HUES64 (cell line): ENCODE results near the gene TCF7L2.

Experiments used
- H3K27ac ChIP-seq: 2 replicates; pipeline ENCODE4 v1.7.0; 2013; ENCODE audit warnings: low read depth, low read length, inconsistent platforms
- H3K27me3 ChIP-seq: 2 replicates; pipeline ENCODE4 v1.6.1; 2013; ENCODE audit warnings: mild to moderate bottlenecking, low read length; ENCODE audit not compliant: insufficient read depth
- H3K36me3 ChIP-seq: 2 replicates; pipeline ENCODE4 v1.6.1; 2013; ENCODE audit warnings: mild to moderate bottlenecking, low read length; ENCODE audit not compliant: insufficient read depth
- H3K4me1 ChIP-seq: 2 replicates; pipeline ENCODE4 v1.6.1; 2013; ENCODE audit warnings: mild to moderate bottlenecking, low read length, moderate library complexity; ENCODE audit not compliant: insufficient read depth
- H3K4me3 ChIP-seq: 2 replicates; pipeline ENCODE4 v1.5.1; 2013; ENCODE audit warnings: mild to moderate bottlenecking, low read length, moderate library complexity
- H3K9ac ChIP-seq: 2 replicates; pipeline ENCODE4 v1.6.1; 2013; ENCODE audit warnings: mild to moderate bottlenecking, low read depth, low read length
- H3K9me3 ChIP-seq: 2 replicates; pipeline ENCODE4 v1.6.1; 2013; ENCODE audit warnings: low read depth, low read length; ENCODE audit not compliant: insufficient read depth
- WGBS: fragments of 150-250, 120-280 bp; methylation state at CpG from one replicate; pipeline ENCODE4 v1.1.7; 2013; ENCODE audit warnings: missing lambda C conversion rate; 5-methylcytosine and 5-hydroxymethylcytosine counted together

Gene TCF7L2

DNA sequence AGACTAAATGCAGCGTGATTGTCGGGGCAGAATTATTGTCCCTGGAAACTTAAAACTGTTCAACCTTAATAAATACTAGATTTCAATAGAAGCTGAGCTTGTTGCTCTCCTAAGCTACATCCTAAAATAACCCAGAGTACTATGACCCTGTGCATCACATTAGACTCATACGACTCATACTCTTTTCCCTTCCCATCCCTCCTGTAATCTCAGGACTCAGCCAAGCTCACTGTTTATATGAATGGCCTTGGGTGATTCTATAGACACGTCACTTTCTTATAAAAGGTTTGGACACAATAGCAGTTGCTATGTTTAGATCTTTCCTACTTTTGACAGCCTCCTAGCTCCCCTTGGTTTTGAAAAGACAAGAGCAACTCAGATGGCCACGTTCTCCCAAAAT is 17.2 kb downstream of the TCF7L2 start:
- Histone ChIP-seq H3K4me1 (peaks cover 30% of the 10 kb centered on the region), H3K36me3 (peaks cover 69% of the 10 kb centered on the region), H3K27ac (no peak overlapping the region), H3K27me3 (no peaks in the 10 kb centered on the region), H3K9me3 (no peaks in the 10 kb centered on the region), H3K9ac (no peak overlapping the region), H3K4me3 (no peak overlapping the region)
- 99% methylated on average over 5 of the region's 5 CpGs for WGBS

DNA sequence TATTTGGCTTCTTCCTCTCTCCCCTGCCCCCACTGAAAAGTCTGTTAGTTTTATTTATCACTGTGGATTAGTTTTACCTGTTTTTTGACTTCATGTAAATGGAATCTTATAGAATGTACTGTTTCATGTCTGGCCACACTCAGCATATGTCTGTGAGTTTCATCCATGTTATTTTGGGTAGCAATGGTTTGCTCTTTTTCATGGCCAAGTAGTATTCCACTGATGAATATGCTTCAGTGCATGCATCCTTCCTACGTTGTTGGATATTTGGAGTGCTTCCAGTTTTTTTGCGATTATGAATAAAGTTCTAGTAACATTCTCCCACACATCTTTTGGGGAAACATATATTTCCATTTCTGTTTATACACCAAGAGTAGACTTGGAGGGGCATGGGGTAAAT is 19.1 kb downstream of the TCF7L2 start:
- no peaks in the 10 kb centered on the region for H3K27me3 ChIP-seq
- peaks cover 79% of the 10 kb centered on the region for H3K36me3 ChIP-seq
- no peaks in the 10 kb centered on the region for H3K9me3 ChIP-seq
- no peak overlapping the region for H3K4me3 ChIP-seq
- H3K27ac ChIP-seq = no peak overlapping the region
- H3K4me1 ChIP-seq = peaks cover 10% of the 10 kb centered on the region
- no peak overlapping the region for H3K9ac ChIP-seq
- 92% methylated on average over 2 of the region's 2 CpGs for WGBS

DNA sequence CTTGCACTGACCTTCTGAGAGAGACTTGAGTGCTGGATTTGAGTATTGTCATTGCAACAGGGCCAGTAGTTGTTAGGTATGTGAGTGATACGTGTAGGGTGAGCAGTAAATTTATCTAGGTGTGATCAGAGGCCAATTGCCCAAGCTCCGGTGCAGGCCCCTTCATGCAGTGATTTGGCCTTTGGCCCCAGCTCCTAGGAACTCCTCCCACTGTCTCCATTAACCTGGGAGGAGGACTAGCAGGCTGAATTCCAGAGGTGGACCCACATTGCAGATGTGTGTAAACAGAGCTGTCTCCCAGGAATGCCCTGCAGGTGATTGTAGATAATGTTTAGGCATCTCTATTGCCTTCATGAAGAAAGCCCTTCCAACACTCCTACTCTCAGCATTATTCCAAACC is 19.5 kb downstream of the TCF7L2 start:
- Histone ChIP-seq H3K27me3 (no peaks in the 10 kb centered on the region), H3K27ac (no peak overlapping the region), H3K9ac (no peak overlapping the region), H3K36me3 (peaks cover 77% of the 10 kb centered on the region), H3K4me1 (peaks cover 7% of the 10 kb centered on the region), H3K9me3 (no peaks in the 10 kb centered on the region), H3K4me3 (no peak overlapping the region)
- 84% methylated on average over 2 of the region's 2 CpGs for WGBS

DNA sequence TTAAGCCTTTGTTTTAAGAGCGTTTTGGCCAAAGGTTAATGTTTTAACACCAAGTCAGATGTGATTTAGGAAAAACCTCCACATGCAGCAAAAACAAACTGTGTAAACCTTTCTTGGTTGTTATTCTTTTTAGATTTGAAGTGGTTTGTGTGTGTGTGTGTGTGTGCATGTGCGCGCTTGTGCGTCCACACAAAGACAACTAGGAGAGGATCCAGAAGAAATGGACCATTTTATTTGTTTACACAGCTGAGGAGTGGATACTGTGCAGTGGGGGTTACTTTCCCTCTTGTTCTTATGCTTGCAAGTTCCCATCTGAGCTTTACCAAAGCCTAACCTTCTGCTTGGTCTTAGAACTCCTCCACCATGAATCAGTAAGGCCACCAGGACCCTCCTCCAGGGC is 20.0 kb downstream of the TCF7L2 start:
- no peaks in the 10 kb centered on the region for H3K27me3 ChIP-seq
- 99% methylated on average over 4 of the region's 4 CpGs for WGBS
- peaks cover 4% of the 10 kb centered on the region for H3K4me1 ChIP-seq
- no peak overlapping the region for H3K9ac ChIP-seq
- H3K4me3 ChIP-seq = no peak overlapping the region
- peaks cover 78% of the 10 kb centered on the region for H3K36me3 ChIP-seq
- H3K9me3 ChIP-seq = no peaks in the 10 kb centered on the region
- H3K27ac ChIP-seq = no peak overlapping the region

DNA sequence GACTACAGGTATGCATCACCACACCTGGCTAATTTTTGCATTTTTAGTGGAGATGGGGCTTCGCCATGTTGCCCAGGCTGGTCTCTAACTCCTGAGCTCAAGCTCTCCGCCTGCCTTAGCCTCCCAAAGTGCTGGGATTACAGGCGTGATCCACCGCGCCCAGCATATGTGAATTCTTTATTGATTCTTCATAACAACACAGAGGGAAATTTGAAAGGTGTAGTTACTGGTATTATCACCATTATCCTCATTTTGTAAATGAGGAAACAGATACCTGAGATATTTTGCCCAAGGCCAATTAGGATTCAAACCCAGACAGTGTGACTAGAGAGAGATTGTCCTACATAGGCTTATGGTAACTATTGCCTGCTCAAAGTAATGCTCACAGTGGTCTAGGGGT is 22.6 kb downstream of the TCF7L2 start:
- H3K27me3 ChIP-seq = no peaks in the 10 kb centered on the region
- H3K9ac ChIP-seq = no peak overlapping the region
- peaks cover 6% of the 10 kb centered on the region; the same call in 1 of the 2 replicates for H3K4me1 ChIP-seq
- WGBS = 95% methylated on average over 5 of the region's 5 CpGs
- no peaks in the 10 kb centered on the region for H3K9me3 ChIP-seq
- H3K36me3 ChIP-seq = peaks cover 77% of the 10 kb centered on the region
- no peak overlapping the region for H3K27ac ChIP-seq
- no peak overlapping the region for H3K4me3 ChIP-seq

DNA sequence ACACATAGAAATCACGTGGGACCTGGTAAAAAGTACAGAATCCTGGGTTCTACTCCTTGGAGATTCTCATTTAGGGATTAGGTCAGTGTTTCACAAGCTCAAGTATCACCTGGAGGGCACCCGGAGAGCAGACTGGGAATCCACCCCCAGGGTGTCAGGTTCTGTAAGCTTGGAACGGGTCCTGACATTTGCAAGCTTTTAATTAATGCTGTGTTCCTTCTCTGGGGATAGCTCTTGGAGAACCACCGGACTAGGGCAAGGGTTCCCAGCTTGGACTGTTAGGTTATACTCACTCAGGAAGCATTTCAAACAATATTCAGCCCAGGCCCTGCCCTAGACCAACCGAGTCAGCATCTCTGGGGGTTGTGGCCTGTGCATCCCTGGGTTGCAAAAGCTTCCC is 23.0 kb downstream of the TCF7L2 start:
- no peak overlapping the region for H3K27ac ChIP-seq
- H3K9ac ChIP-seq = no peak overlapping the region
- no peaks in the 10 kb centered on the region for H3K9me3 ChIP-seq
- 96% methylated on average over 5 of the region's 5 CpGs for WGBS
- H3K4me3 ChIP-seq = no peak overlapping the region
- no peaks in the 10 kb centered on the region for H3K27me3 ChIP-seq
- peaks cover 6% of the 10 kb centered on the region; the same call in 1 of the 2 replicates for H3K4me1 ChIP-seq
- H3K36me3 ChIP-seq = peaks cover 73% of the 10 kb centered on the region

DNA sequence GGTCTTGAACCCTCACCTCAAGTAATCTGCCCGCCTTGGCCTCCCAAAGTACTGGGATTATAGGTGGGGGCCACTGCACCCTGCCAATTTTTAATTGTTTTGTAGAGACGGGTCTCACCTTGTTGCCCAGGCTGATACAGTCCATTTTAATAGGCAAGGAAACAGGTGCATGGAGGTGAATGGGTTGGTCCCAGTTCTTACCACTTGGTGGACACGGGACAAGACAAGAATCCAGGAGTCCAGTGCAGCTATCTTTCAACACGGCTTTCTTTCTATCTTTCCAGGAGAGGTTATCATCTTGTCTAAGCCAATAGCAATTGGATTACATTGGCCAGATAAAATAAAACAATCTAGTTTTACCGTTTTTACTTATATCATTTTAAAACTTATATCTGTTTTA is 23.8 kb downstream of the TCF7L2 start:
- Histone ChIP-seq H3K9ac (no peak overlapping the region), H3K36me3 (peaks cover 66% of the 10 kb centered on the region), H3K27me3 (no peaks in the 10 kb centered on the region), H3K4me3 (no peak overlapping the region), H3K4me1 (peaks cover 6% of the 10 kb centered on the region; the same call in 1 of the 2 replicates), H3K27ac (no peak overlapping the region), H3K9me3 (no peaks in the 10 kb centered on the region)
- WGBS = 94% methylated on average over 4 of the region's 5 CpGs

DNA sequence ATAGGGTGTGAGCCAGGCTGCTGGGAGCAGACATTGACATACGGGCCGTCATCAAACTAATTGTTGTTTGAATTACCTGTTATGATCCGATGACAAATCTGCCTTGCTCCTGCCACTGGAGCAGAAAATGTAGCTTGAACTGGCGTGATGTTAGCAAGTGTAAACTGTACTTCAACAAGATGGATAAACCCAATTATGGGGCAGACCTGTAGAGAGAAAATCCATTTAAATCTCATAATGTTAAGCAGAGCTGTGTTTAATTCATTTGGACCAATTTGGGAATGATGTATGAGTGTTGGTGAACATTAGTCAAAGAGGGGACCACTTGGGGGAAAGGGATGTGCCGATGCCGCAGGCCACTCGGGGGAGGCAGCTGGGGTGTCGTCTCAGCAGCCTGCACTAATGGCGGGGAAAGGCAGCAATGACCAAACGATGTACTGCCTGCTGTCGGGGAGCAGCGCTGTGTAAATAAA is 27.4 kb downstream of the TCF7L2 start:
- Histone ChIP-seq H3K4me3 (no peak overlapping the region), H3K9me3 (no peaks in the 10 kb centered on the region), H3K4me1 (peaks cover 18% of the 10 kb centered on the region; the same call in 1 of the 2 replicates), H3K9ac (no peak overlapping the region), H3K36me3 (peaks cover 41% of the 10 kb centered on the region), H3K27ac (no peak overlapping the region), H3K27me3 (no peaks in the 10 kb centered on the region)
- WGBS = 88% methylated on average over 12 of the region's 12 CpGs

DNA sequence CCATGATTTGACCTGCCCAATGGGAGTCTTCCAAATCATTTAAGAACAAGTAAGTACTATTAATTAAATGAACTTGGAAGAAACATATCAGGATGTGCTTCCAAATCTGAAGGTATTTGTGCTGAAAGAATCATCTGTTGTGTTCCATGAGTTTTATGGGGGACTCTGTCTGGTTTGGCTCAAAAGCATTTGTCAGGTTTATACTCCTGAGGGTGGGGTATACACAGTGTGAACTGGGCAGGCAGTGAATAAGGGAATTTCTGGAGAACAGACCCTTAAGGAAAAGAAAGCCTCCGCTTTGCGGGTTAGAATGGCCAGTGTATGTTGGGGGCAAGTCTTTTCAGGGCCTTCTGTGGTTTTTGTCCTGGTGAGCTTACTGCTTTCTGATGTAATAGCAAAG is 29.9 kb downstream of the TCF7L2 start:
- 0 out of 2 replicates have a peak overlapping the region, but pooled peaks have one; percentile 23 for H3K27ac ChIP-seq
- no peak overlapping the region for H3K9ac ChIP-seq
- no peaks in the 10 kb centered on the region for H3K27me3 ChIP-seq
- H3K4me1 ChIP-seq = peaks cover 34% of the 10 kb centered on the region
- 97% methylated on average over 2 of the region's 2 CpGs for WGBS
- peaks cover 25% of the 10 kb centered on the region for H3K36me3 ChIP-seq
- no peaks in the 10 kb centered on the region for H3K9me3 ChIP-seq
- no peak overlapping the region for H3K4me3 ChIP-seq

DNA sequence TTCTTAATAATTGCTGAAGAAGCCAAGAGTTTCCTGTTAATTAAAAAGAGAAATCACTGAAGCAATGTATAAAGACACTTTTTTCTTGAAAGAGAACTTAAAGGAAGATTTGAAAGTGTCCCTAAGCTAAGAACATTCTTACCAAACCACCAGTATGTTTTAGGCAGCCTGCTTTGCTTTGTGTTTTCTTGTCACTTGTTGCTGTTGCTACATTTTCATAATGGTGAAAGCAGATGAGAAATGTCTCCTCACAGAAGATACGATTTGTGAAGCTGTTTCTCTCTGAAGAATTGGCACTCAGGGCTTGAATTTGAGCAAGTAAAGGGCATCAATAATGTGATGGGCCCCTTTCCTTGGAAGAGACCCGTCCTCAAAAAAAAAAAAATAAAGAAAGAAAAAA is 30.9 kb downstream of the TCF7L2 start:
- Histone ChIP-seq H3K36me3 (peaks cover 16% of the 10 kb centered on the region), H3K27ac (no peak overlapping the region), H3K9me3 (no peaks in the 10 kb centered on the region), H3K27me3 (no peaks in the 10 kb centered on the region), H3K4me3 (no peak overlapping the region), H3K4me1 (peaks cover 44% of the 10 kb centered on the region), H3K9ac (no peak overlapping the region)
- WGBS = 93% methylated on average over 2 of the region's 2 CpGs

DNA sequence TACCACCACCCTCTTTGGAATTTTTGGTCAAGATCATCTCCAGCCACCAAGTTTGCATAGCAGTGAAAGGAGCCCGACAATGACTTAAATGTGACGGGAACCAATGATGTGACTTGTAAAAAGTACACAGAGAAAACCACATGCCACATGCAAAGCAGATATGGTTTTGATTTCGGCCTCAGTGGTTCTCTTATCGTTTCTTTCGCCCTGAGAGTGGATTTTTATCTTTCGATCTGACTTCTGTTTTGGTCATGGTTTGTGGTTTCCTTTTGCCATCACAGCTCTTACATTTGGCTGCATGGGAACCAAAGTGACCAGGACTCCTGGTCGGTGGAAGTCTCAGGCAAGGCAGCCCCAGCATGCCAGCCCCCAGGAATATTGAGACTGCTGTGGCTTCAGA is 31.5 kb downstream of the TCF7L2 start:
- Histone ChIP-seq H3K4me3 (no peak overlapping the region), H3K36me3 (peaks cover 10% of the 10 kb centered on the region; the same call in 1 of the 2 replicates), H3K27ac (no peak overlapping the region), H3K4me1 (peaks cover 50% of the 10 kb centered on the region), H3K9me3 (no peaks in the 10 kb centered on the region), H3K9ac (no peak overlapping the region), H3K27me3 (no peaks in the 10 kb centered on the region)
- WGBS = 94% methylated on average over 7 of the region's 7 CpGs

DNA sequence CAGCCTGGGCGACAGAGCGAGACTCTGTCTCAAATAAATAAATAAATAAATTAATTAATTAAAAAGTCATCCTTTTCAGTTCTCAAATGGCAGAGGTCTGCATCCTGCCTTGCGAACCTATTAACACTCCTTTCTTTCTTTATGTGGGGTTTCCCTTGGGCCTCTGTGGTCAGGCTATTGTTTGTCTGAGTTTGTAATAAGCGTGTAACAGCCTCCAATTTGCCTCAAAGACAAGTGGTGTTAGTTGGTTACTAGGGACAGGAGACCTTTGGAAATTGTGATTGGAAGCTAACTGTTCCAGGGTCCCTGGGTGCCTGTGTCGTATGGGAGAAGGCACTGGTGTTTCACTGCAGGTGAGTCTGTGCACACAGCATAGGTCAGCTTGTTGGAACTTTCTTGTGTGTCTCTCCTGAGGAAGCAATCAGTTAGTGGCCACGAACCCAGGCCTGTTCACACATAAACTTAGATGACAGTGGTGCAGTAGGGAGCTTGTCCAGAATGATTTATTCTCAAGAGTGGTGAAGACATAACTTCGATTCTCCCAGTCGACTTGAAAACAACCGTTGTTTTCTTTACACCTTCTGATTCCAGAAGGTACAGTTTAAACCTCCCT is 33.5 kb downstream of the TCF7L2 start:
- 87% methylated on average over 7 of the region's 9 CpGs for WGBS
- Histone ChIP-seq H3K27me3 (no peaks in the 10 kb centered on the region), H3K9ac (no peak overlapping the region), H3K27ac (no peak overlapping the region), H3K36me3 (peaks cover 16% of the 10 kb centered on the region), H3K4me1 (peaks cover 58% of the 10 kb centered on the region), H3K9me3 (no peaks in the 10 kb centered on the region), H3K4me3 (no peak overlapping the region)
